ACHN (cell line): ENCODE data around the gene C7orf57.
"Not testable (repeated sequence)": the region's sequence is repeated elsewhere in the genome, so short reads cannot be mapped to it uniquely, and the experiment has no call there.

Experiments
- DNase-seq: peaks from one replicate; pipeline ENCODE4 v3.0.0-alpha.2; 2015
- in situ Hi-C: cut with HindIII; loops from 2 replicates; pipeline ENCODE4 v1.10.0; 2017; ENCODE audit warnings: low sequenced_read_pairs, low pct_ligation_motif_present, low pct_unique_long_range_greater_than_20kb

Gene C7orf57

DNA sequence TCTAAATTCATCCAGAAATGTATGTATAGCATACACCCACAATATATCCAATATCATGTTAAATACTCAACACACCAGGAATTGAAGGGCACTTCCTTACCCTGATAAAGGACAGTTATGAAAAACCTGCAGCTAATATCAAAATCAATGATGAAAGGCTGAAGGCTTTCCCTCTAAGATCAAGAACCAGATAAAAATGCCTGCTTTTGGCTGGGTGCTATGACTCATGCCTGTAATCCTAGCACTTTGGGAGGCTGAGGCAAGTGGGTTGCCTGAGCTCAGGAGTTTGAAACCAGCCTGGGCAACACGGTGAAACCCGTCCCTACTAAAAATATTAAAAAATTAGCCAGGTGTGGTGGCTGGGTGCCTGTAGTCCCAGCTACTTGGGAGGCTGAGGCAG lies 32.1 kb downstream of the C7orf57 start:
- DNase-seq = no peak
- in situ Hi-C loops = no loop called here

DNA sequence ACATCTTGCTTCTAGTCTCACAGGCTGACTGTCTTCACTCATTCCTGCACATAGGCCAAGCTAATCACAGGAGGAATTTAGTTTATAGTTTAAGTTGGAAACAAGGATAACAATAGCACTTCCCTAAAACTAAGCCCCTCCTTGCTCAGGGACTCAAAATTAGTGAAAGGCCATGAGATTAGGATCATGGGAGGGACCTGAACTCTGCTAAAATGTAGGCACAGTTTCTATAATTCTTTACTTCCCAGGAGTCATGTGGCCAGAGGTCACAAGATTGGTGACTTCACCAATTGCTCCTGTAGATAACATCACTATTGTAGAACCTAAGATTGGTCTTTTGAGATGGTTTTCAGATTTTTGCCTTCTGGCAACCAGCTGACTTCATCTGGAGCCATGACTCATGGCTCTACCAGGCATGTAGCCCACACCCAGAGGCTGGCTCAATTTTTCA lies 38.9 kb downstream of the C7orf57 start:
- DNase-seq = no peak
- in situ Hi-C loops = no loop called here

GRCh38 chr7:48077423-48077822 lies 42.1 kb downstream of the C7orf57 start:
- no peak for DNase-seq
- in situ Hi-C loops = loop anchor here (25.0 kb wide), 1 partner anchor 90 kb away; the partner anchor contains the start of gene HUS1

DNA sequence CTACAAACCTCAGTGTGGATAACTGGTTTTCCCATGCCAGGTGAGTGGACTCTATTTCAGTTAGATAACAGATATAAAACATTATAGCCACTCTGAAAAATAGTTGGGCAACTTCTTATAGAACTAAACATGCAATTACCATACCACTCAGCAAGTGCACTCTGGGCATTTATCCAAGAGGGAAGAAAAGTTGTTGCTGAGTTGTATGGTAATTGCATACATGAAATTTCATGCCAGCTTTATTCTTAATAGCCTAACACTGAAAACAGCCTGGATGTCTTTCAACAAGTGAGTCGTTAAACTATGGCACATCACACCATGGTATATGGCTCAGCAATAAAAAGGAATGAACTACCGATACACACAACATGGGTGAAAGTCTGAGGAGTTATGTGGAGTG lies 43.1 kb downstream of the C7orf57 start:
- no peak for DNase-seq
- in situ Hi-C loops = loop anchor here (25.0 kb wide), 1 partner anchor 91 kb away; the partner anchor contains the start of gene HUS1

- DNase-seq = not testable (repeated sequence)
- in situ Hi-C loops = loop anchor here (25.0 kb wide), 1 partner anchor 95 kb away; the partner anchor contains the start of gene HUS1
Measured at GRCh38 chr7:48082378-48082777, 47.0 kb downstream of the C7orf57 start.

DNA sequence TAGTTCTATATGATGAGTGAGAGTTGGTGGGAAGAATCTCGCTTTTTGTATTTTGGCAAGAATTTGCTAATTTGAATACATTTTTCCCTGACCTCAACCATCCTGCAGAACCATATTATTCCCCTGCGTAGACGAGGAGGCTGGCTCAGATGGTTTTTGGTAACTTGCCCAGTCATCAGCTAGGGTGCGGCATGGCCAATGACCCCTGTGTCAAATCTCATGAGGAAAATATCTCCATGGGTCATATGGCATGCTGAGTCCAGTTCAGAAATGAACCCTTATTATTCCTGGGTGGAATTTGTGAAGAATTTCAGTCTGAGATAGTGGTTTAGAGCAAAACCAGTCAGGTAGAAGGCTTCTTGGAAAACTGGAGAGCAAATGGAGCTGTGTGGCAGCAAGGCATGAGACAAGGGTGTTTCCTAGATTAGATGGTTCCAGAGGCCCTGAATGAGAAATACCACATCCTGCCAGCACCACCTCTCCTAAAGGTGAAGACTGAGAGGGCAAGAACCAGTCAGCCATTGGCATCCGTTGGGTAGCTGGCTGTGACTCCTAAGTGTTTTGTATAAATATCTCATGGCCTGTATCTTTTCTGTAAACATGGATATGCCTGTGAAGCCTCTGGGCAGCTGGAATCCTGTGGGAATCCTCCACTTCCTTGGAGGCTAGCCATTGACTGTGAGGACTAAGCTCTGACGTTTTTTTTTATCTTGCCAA lies 47.9 kb downstream of the C7orf57 start:
- in situ Hi-C loops = loop anchor here (25.0 kb wide), 1 partner anchor 96 kb away; the partner anchor contains the start of gene HUS1

GRCh38 chr7:48084727-48085432 lies 49.5 kb downstream of the C7orf57 start:
- in situ Hi-C loops = loop anchor here (25.0 kb wide), 1 partner anchor 98 kb away; the partner anchor contains the start of gene HUS1
- DNase-seq = peak; percentile 100

More for the DNA sequence above, 47.9 kb downstream of the C7orf57 start:
- peak; percentile 33 for DNase-seq

- DNase-seq = peak; percentile 38
- in situ Hi-C loops = loop anchor here (25.0 kb wide), 1 partner anchor 98 kb away; the partner anchor contains the start of gene HUS1
Measured at GRCh38 chr7:48085433-48085791, 50.1 kb downstream of the C7orf57 start.

DNA sequence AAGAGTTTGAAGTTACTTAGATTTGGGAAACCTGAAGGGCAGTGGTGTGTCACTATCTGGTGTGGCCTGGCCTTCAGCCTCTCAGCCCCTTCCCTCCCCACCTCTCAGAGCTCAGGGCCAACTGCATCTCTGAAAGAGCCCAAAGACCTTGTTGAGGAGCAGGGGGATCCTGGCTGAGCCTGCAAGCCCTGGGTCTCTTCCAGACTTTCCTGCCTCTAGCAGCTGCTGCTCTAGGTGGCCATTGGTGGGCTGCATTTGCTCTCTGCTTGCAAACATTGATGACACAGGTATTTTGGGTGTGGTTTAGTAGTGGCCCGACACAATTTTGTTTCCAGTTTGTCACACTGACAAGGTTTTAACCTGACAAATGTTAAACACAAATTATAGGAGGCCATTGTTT lies 50.6 kb downstream of the C7orf57 start:
- in situ Hi-C loops = loop anchor here (25.0 kb wide), 1 partner anchor 99 kb away; the partner anchor contains the start of gene HUS1

GRCh38 chr7:48087349-48087748 lies 52.0 kb downstream of the C7orf57 start:
- DNase-seq = peak; percentile 61
- in situ Hi-C loops = loop anchor here (25.0 kb wide), 1 partner anchor 100 kb away; the partner anchor contains the start of gene HUS1

More for the DNA sequence above, 50.6 kb downstream of the C7orf57 start:
- no peak for DNase-seq

GRCh38 chr7:48088559-48089045 lies 53.3 kb downstream of the C7orf57 start:
- DNase-seq = peak; percentile 100
- in situ Hi-C loops = loop anchor here (25.0 kb wide), 1 partner anchor 101 kb away; the partner anchor contains the start of gene HUS1

GRCh38 chr7:48089046-48090003 lies 54.0 kb downstream of the C7orf57 start, which contains the start of gene UPP1:
TSS of gene UPP1 (plus strand) at chr7:48089265. CDS start at chr7:48094784, 5,519 bp downstream.
- peak; percentile 50 for DNase-seq

GRCh38 chr7:48090095-48090805 lies 54.9 kb downstream of the C7orf57 start:
- in situ Hi-C loops = loop anchor here (25.0 kb wide), 1 partner anchor 103 kb away; the partner anchor contains the start of gene HUS1
- DNase-seq = peak; percentile 67

More at GRCh38 chr7:48089046-48090003, 54.0 kb downstream of the C7orf57 start, which contains the start of gene UPP1:
- in situ Hi-C loops = loop anchor here (25.0 kb wide), 1 partner anchor 102 kb away; the partner anchor contains the start of gene HUS1

DNA sequence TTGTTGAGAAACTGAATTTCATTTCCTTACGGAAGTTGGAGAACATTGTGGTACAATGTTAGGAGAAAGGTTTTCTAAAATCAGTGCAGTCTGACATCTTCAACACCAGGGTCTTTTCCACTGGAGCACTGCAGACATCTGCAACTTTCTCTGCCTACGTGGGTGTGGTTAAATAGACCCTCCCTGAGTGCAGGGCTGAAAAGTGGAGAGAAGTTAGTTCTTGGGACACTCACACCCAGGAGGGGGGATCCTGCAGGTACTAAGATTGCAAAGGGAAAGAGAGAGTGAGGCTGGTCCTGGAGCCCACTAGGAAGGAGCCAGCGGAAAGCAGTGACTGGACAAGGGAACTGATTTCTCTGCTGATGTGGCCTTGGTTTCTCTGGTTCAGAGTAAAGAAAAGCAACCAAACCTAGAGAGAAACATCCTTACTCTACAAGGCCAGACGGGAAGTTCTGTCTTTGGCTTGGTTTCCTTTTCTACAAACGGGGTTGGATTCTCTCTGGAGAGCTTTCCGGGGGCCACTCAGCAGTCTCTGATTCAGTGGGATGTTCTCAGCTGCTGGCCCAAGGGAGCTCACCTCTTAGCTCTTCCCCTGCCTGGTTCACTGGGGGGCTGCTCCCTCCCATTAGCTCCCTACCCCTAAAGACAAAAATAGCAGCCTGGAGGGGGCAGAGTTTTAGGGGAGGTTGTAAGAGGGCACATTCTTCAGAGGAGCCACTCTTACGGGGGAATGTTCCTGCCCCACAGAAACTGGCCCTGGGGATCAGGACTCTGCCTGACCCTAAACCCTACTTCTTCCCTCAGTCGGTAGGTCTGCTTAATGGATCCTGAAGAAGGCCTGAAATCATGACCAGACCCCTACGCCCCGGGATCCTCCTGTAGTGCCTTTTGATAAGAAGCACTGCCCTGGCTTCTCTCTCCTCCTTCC lies 56.4 kb downstream of the C7orf57 start:
- DNase-seq = no peak
- in situ Hi-C loops = loop anchor here (25.0 kb wide), 1 partner anchor 104 kb away; the partner anchor contains the start of gene HUS1

- peak; percentile 59 for DNase-seq
- in situ Hi-C loops = loop anchor here (25.0 kb wide), 1 partner anchor 108 kb away; the partner anchor contains the start of gene HUS1
Measured at GRCh38 chr7:48094861-48095293, 59.5 kb downstream of the C7orf57 start.

DNA sequence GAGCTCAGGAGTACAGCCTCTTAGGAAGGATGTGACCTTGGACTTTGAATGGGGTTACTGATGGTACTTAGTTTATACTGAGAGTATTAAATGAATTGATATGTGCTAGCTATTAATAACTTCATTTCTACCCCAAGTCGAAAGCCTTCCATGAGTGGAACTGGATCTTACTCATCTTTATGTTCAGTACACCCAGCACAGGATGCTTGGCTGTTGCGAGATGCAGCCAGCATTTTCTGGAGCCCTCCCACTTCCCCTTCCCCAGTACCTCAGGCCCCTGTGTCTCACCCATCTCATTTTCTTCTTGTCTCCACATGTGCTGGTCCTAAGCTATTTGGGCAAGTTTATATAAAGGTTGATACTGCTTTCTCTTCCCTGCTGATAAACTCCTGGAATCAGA lies 60.9 kb downstream of the C7orf57 start:
- no peak for DNase-seq
- in situ Hi-C loops = loop anchor here (25.0 kb wide), 1 partner anchor 109 kb away; the partner anchor contains the start of gene HUS1
